HepG2 (cell line): ENCODE data around the gene SMIM29. TPM values are rescaled to one million over a fixed set of nuclear protein-coding genes. Genes with fewer than 3 reads are reported as not detected.

ENCODE experiments used
- ATAC-seq: fragments of 200-7000 bp; cut with Tn5 transposase; 3 replicates; pipeline ENCODE4 v1.9.1; 2020; ENCODE audit warnings: mild to moderate bottlenecking, moderate library complexity
- BruUV-seq: library from RNA; stranded (reverse); fragments of 400-500 nt; replicated peaks from 2 replicates; lab custom pipeline; 2021; lab: Mats Ljungman, UMichigan
- CTCF ChIA-PET: fragments of 300-600 bp; formaldehyde crosslinking; extraction: SDS; loops from one replicate; lab custom pipeline; 2021; ENCODE audit warnings: low total read pairs, inconsistent platforms, low intra/inter-chr PET ratio; lab: Yijun Ruan, JAX
- POLR2A ChIA-PET: fragments of 350-600 bp; sonication (Branson Sonifier 250); formaldehyde crosslinking; loops from one replicate; lab custom pipeline; 2020; ENCODE audit warnings: antibody characterized with exemption, inconsistent platforms; lab: Yijun Ruan, JAX
- DNase-seq: peaks from one replicate; pipeline ENCODE4 v3.0.0-alpha.2; 2015; ENCODE audit warnings: low spot score
- FAIRE-seq: peaks from 3 replicates; lab custom pipeline; 2011; peaks lifted over from hg19 to GRCh38; lab: Jason Lieb, UNC
- H2AFZ ChIP-seq: one replicate; pipeline ENCODE4 v1.6.1; 2011; ENCODE audit warnings: low read length, inconsistent platforms
- H3K27ac ChIP-seq: fragments of 300-600 bp; 3 replicates; pipeline ENCODE4 v1.8.0; 2011; ENCODE audit warnings: mixed run types, mild to moderate bottlenecking, mixed read lengths, low read length, inconsistent platforms; ENCODE audit not compliant: insufficient read depth; ENCODE audit errors: extremely low read length
- H3K27me3 ChIP-seq, 2 experiments: fragments of 200-600 bp in 1 of 2; 2 replicates in 1 of 2; 3 replicates in 1 of 2; pipeline versions ENCODE4 v1.6.0 to v1.8.0; 2011; ENCODE audit warnings: low read length in 2 of 2, mild to moderate bottlenecking in 2 of 2, moderate library complexity in 2 of 2, inconsistent platforms in 1 of 2; ENCODE audit not compliant: insufficient read depth in 2 of 2, control insufficient read depth in 1 of 2
- H3K36me3 ChIP-seq, 2 experiments: fragments of 200-600 bp in 1 of 2; replicated peaks in 1 of 2; 2 replicates in 1 of 2; 3 replicates in 1 of 2; pipeline versions ENCODE4 v1.5.1 to v1.8.0; 2011; ENCODE audit warnings: low read length in 2 of 2, inconsistent platforms in 1 of 2; ENCODE audit not compliant: insufficient read depth in 2 of 2, control insufficient read depth in 1 of 2
- H3K4me1 ChIP-seq: 2 replicates; pipeline ENCODE4 v1.5.1; 2012; ENCODE audit warnings: low read length, inconsistent platforms; ENCODE audit not compliant: insufficient read depth
- H3K4me2 ChIP-seq: 2 replicates; pipeline ENCODE4 v1.6.0; 2011; ENCODE audit warnings: low read depth, low read length, inconsistent platforms
- H3K4me3 ChIP-seq, 3 experiments: fragments of 200-600 bp in 1 of 3; sonication (generic), shearing (Covaris generic) in 1 of 3; replicated peaks in 1 of 3; 2 replicates each; pipeline ENCODE4 v1.5.1; 2011 to 2016; ENCODE audit warnings: low read length in 3 of 3, inconsistent platforms in 2 of 3, low read depth in 2 of 3, mild to moderate bottlenecking in 2 of 3, control low read depth in 1 of 3, mixed read lengths in 1 of 3; ENCODE audit not compliant: insufficient read depth in 1 of 3
- H3K79me2 ChIP-seq: one replicate; pipeline ENCODE4 v1.6.1; 2011; ENCODE audit warnings: low read length, inconsistent platforms; ENCODE audit not compliant: insufficient read depth
- H3K9ac ChIP-seq: 2 replicates; pipeline ENCODE4 v1.6.0; 2011; ENCODE audit warnings: mild to moderate bottlenecking, low read depth, low read length, inconsistent platforms; ENCODE audit not compliant: insufficient read depth
- H3K9me3 ChIP-seq: 2 replicates; pipeline ENCODE4 v1.5.1; 2012; ENCODE audit warnings: mild to moderate bottlenecking, low read length
- H4K20me1 ChIP-seq: 2 replicates; pipeline ENCODE4 v1.6.0; 2011; ENCODE audit warnings: inconsistent platforms, mild to moderate bottlenecking, low read length, moderate library complexity; ENCODE audit not compliant: insufficient read depth
- DNMT1 ChIP-seq: sonication (generic); formaldehyde crosslinking; IDR thresholded peaks from 2 replicates; pipeline ENCODE4 v1.5.1; 2020; ENCODE audit warnings: mild to moderate bottlenecking, missing genetic modification reagents
- JDP2 ChIP-seq: sonication (generic); formaldehyde crosslinking; IDR thresholded peaks from 2 replicates; pipeline ENCODE4 v1.8.1; 2022; ENCODE audit warnings: missing genetic modification reagents, borderline replicate concordance
- KAT2B ChIP-seq: fragments of 150-350 bp; IDR thresholded peaks from 2 replicates; pipeline ENCODE4 v1.6.1; 2014; ENCODE audit warnings: low read depth, low read length, borderline replicate concordance
- NONO ChIP-seq, 2 experiments: fragments of 450-650 bp in 1 of 2; sonication (generic) in 1 of 2; formaldehyde crosslinking in 1 of 2; IDR thresholded peaks in 1 of 2; conservative IDR thresholded peaks in 1 of 2; 2 replicates each; pipeline versions ENCODE4 v1.6.1 to v1.8.0; 2017 to 2022; ENCODE audit warnings: mild to moderate bottlenecking in 1 of 2, missing genetic modification reagents in 1 of 2, moderate library complexity in 1 of 2
- ONECUT2 ChIP-seq: sonication (generic); formaldehyde crosslinking; IDR thresholded peaks from 2 replicates; pipeline ENCODE4 v1.4.0; 2020; ENCODE audit warnings: missing genetic modification reagents
- PITX1 ChIP-seq: sonication (generic); formaldehyde crosslinking; IDR thresholded peaks from 2 replicates; pipeline ENCODE4 v1.5.1; 2020; ENCODE audit warnings: mild to moderate bottlenecking, missing genetic modification reagents
- SUZ12 ChIP-seq: fragments of 150-350 bp; IDR thresholded peaks from 2 replicates; pipeline ENCODE4 v1.6.1; 2014; ENCODE audit warnings: low read depth, low read length
- TEAD3 ChIP-seq: optimal IDR thresholded peaks from 2 replicates; pipeline ENCODE3; 2016; ENCODE audit warnings: borderline replicate concordance
- TMF1 ChIP-seq: sonication (generic); formaldehyde crosslinking; IDR thresholded peaks from 2 replicates; pipeline ENCODE4 v1.8.1; 2022; ENCODE audit warnings: low read depth, missing genetic modification reagents
- ZNF124 ChIP-seq: sonication (generic); formaldehyde crosslinking; IDR thresholded peaks from 2 replicates; pipeline ENCODE4 v1.4.0; 2020; ENCODE audit warnings: missing genetic modification reagents
- ZNF24 ChIP-seq: fragments of 450-650 bp; IDR thresholded peaks from 2 replicates; pipeline ENCODE4 v1.6.1; 2017; ENCODE audit warnings: antibody characterized with exemption, mild to moderate bottlenecking
- ZNF484 ChIP-seq: sonication (generic); formaldehyde crosslinking; IDR thresholded peaks from 2 replicates; pipeline ENCODE4 v1.5.1; 2020; ENCODE audit warnings: mild to moderate bottlenecking, low read depth, missing genetic modification reagents, borderline replicate concordance
- ZNF547 ChIP-seq: sonication (generic); formaldehyde crosslinking; IDR thresholded peaks from 2 replicates; pipeline ENCODE4 v1.5.1; 2020; ENCODE audit warnings: mild to moderate bottlenecking, missing genetic modification reagents
- ZNF572 ChIP-seq: sonication (generic); formaldehyde crosslinking; IDR thresholded peaks from 2 replicates; pipeline ENCODE4 v1.5.1; 2020; ENCODE audit warnings: mild to moderate bottlenecking, missing genetic modification reagents
- ZNF607 ChIP-seq: sonication (generic); formaldehyde crosslinking; IDR thresholded peaks from 2 replicates; pipeline ENCODE4 v1.5.1; 2020; ENCODE audit warnings: missing genetic modification reagents, mild to moderate bottlenecking, borderline replicate concordance
- ZNF670 ChIP-seq: sonication (generic); formaldehyde crosslinking; IDR thresholded peaks from 2 replicates; pipeline ENCODE4 v1.8.0; 2022; ENCODE audit warnings: mild to moderate bottlenecking, missing genetic modification reagents, borderline replicate concordance
- ZNF780A ChIP-seq: sonication (generic); formaldehyde crosslinking; IDR thresholded peaks from 2 replicates; pipeline ENCODE4 v1.8.0; 2022; ENCODE audit warnings: mild to moderate bottlenecking, missing genetic modification reagents, moderate library complexity
- WGBS: methylation state at CpG from one replicate; pipeline ENCODE4 v1.1.6; 2017; ENCODE audit warnings: low lambda C conversion rate; 5-methylcytosine and 5-hydroxymethylcytosine counted together
- in situ Hi-C: cut with HindIII; loops from 2 replicates; pipeline ENCODE4 v1.10.0; 2017; ENCODE audit warnings: low pct_unique_long_range_greater_than_20kb; ENCODE audit not compliant: extremely low pct_ligation_motif_present
- intact Hi-C: fragments of 100-400 bp; cut with micrococcal nuclease; formaldehyde crosslinking; loops from one replicate; pipeline ENCODE4 v1.10.0; 2022; ENCODE audit not compliant: unreplicated experiment
- polyA plus RNA-seq, 8 experiments: library from polyadenylated mRNA; depleted of rRNA in 3 of 8; stranded (reverse) in 7 of 8; unstranded in 1 of 8; fragments of >200 nt; fragmentation: Illumina TruSeq in 4 of 8; extraction: Trizol in 4 of 8; gene quantifications; 2 replicates each; pipeline versions ENCODE4 v1.2.1 to v1.2.3, GENCODE V29; 2011 to 2016; ENCODE audit warnings: low read depth in 4 of 8, missing spikeins in 1 of 8, mixed read lengths in 1 of 8; ENCODE audit not compliant: insufficient read depth in 1 of 8
- total RNA-seq, 5 experiments: library from RNA; depleted of rRNA; stranded (reverse); fragments of >200 nt; fragmentation: Illumina TruSeq; extraction: Trizol; gene quantifications; 2 replicates each; pipeline ENCODE4 v1.2.3, GENCODE V29; 2016; ENCODE audit warnings: low read depth in 1 of 5
- TF ChIP-seq, protein P1 (sequence below): sonication (generic); formaldehyde crosslinking; IDR thresholded peaks from 2 replicates; pipeline ENCODE4 v1.5.1; 2020; ENCODE audit warnings: missing genetic modification reagents, mild to moderate bottlenecking, borderline replicate concordance
- TF ChIP-seq, protein P2 (sequence below): IDR thresholded peaks from 2 replicates; pipeline ENCODE4 v1.6.1; 2016
- TF ChIP-seq, protein P3 (sequence below): sonication (generic); formaldehyde crosslinking; IDR thresholded peaks from 2 replicates; pipeline ENCODE4 v1.4.0; 2020; ENCODE audit warnings: missing genetic modification reagents

Gene SMIM29
- total and polyA plus RNA-seq, 2 of the 13 experiments (the other 11 are each of a cell fraction or from before 2014, with no cell fraction given): 8.8 to 15.3 TPM

DNA sequence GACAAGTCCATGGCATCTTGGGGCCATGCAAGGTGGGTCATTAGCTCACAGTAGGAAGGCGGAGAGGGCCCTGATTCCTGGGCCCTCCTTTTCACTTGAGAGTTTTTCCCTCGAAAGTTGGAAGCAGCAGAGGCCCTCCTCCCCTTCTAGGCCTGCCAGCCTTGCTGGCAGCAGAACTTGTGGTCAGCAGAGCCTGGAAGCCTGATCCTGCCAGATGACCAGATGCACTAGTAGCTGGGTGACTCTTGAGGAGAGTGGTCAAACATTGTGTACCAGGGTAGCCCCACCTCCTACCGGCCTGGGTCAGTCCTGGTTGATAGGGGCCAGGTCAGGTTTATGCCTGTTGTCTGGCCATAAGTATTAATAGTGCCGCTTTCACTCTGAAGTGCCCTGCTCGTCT is 15.9 kb downstream of the SMIM29 start (continued):
- no peak for TF ChIP-seq TEAD3
- TF ChIP-seq ZNF124 (CRISPR knock-in tag): no peak
- TF ChIP-seq SUZ12: no peak

DNA sequence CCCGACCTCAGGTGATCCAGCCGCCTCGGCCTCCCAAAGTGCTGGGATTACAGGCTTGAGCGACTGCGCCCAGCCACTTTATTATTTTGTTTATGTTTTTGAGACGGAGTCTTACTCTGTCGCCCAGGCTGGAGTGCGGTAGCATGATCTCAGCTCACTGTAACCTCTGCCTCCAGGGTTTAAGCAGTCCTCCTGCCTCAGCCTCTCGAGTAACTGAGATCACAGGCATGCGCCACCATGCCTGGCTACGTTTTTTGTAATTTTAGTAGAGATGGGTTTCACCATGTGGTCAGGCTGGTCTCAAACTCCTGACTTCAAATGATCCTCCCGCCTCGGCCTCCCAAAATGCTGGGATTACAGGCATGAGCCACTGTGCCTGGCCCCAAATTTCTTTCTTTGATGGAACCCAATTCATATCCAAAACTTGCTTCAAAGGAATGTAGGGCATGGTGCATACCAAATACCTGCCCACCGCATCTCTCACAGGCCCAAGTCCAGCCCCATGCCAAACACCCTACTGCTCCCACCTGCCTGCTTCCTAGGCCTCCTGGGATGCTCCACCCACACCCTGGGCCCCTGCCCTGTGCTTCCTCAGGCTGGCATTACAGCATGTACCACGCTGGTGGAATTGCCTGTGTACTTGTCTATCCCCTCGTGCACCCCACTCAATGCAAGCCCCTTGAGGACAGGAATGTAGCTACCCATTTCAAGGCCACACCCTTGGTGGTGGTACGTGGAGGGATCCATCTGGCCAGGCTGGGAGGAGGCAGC is 17.1 kb downstream of the SMIM29 start:
- H3K79me2 ChIP-seq: no peaks in the 10 kb centered on the region
- no peak for ATAC-seq
- ChIA-PET POLR2A (no interaction called here), CTCF (no interaction called here)
- no peak for DNase-seq
- H3K9ac ChIP-seq: no peak overlapping the region
- no peaks in the 10 kb centered on the region for H3K36me3 ChIP-seq
- WGBS: 76% methylated on average over 17 of the region's 17 CpGs
- no peak overlapping the region for H3K4me3 ChIP-seq
- H3K4me2 ChIP-seq: no peak overlapping the region
- peaks cover 33% of the 10 kb centered on the region for H3K4me1 ChIP-seq
- peaks cover 2 to 17% of the 10 kb centered on the region in 2 experiments; a peak in 4 of 5 replicates for H3K27me3 ChIP-seq
- TF ChIP-seq ZNF484 (no peak), KAT2B (no peak), DNMT1 (CRISPR knock-in tag) (no peak), TMF1 (CRISPR knock-in tag) (no peak), NONO (IDR thresholded peaks at IDR 0.05) (no peak), NONO (CRISPR knock-in tag; conservative IDR thresholded peaks at IDR 0.05) (no peak), ONECUT2 (CRISPR knock-in tag) (no peak), ZNF780A (CRISPR knock-in tag) (no peak), ZNF670 (CRISPR knock-in tag) (no peak), ZNF607 (CRISPR knock-in tag) (no peak), ZNF547 (CRISPR knock-in tag) (no peak), ZNF572 (no peak), ZNF24 (no peak), JDP2 (CRISPR knock-in tag) (no peak), PITX1 (CRISPR knock-in tag) (no peak)
- TF ChIP-seq, protein P1, sequence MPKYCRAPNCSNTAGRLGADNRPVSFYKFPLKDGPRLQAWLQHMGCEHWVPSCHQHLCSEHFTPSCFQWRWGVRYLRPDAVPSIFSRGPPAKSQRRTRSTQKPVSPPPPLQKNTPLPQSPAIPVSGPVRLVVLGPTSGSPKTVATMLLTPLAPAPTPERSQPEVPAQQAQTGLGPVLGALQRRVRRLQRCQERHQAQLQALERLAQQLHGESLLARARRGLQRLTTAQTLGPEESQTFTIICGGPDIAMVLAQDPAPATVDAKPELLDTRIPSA (CRISPR knock-in tag): no peak
- TF ChIP-seq, protein P2, sequence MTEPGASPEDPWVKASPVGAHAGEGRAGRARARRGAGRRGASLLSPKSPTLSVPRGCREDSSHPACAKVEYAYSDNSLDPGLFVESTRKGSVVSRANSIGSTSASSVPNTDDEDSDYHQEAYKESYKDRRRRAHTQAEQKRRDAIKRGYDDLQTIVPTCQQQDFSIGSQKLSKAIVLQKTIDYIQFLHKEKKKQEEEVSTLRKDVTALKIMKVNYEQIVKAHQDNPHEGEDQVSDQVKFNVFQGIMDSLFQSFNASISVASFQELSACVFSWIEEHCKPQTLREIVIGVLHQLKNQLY: no peak
- TF ChIP-seq, protein P3, sequence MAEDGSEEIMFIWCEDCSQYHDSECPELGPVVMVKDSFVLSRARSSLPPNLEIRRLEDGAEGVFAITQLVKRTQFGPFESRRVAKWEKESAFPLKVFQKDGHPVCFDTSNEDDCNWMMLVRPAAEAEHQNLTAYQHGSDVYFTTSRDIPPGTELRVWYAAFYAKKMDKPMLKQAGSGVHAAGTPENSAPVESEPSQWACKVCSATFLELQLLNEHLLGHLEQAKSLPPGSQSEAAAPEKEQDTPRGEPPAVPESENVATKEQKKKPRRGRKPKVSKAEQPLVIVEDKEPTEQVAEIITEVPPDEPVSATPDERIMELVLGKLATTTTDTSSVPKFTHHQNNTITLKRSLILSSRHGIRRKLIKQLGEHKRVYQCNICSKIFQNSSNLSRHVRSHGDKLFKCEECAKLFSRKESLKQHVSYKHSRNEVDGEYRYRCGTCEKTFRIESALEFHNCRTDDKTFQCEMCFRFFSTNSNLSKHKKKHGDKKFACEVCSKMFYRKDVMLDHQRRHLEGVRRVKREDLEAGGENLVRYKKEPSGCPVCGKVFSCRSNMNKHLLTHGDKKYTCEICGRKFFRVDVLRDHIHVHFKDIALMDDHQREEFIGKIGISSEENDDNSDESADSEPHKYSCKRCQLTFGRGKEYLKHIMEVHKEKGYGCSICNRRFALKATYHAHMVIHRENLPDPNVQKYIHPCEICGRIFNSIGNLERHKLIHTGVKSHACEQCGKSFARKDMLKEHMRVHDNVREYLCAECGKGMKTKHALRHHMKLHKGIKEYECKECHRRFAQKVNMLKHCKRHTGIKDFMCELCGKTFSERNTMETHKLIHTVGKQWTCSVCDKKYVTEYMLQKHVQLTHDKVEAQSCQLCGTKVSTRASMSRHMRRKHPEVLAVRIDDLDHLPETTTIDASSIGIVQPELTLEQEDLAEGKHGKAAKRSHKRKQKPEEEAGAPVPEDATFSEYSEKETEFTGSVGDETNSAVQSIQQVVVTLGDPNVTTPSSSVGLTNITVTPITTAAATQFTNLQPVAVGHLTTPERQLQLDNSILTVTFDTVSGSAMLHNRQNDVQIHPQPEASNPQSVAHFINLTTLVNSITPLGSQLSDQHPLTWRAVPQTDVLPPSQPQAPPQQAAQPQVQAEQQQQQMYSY (CRISPR knock-in tag): no peak
- TF ChIP-seq, all 625 proteins: peak for 0
- Histone ChIP-seq H3K27ac (no peak overlapping the region), H3K9me3 (no peaks in the 10 kb centered on the region), H4K20me1 (no peaks in the 10 kb centered on the region), H2AFZ (no peak overlapping the region)
- no peak for FAIRE-seq
- intact Hi-C loops: no loop called here
- no TSS peak for BruUV-seq
- in situ Hi-C loops: loop anchor here (5.0 to 25.0 kb wide), 2 partner anchors 34 to 381 kb away; no protein-coding TSS in a partner anchor
